Stimulated activated memory B cell treated with anti-CD40 and anti-IgM and Interleukin-4, amounts not matched to agents 10 μg/mL and 1 μg/mL and 100 μg/mL, for 72 hours (primary cell): ENCODE data around the gene COMMD10.
"Not testable (repeated sequence)": the region's sequence is repeated elsewhere in the genome, so short reads cannot be mapped to it uniquely, and the experiment has no call there.

ENCODE experiments used
- ATAC-seq: fragments of 150-1000 bp; cut with Tn5 transposase; 2 replicates; pipeline ENCODE4 v1.10.0; 2021
- H3K27ac Mint-ChIP-seq: one replicate; pipeline ENCODE4 v1.8.0; 2022; ENCODE audit warnings: mild to moderate bottlenecking, mixed read lengths
- H3K27me3 Mint-ChIP-seq: one replicate; pipeline ENCODE4 v1.8.0; 2022; ENCODE audit warnings: mixed read lengths
- H3K36me3 Mint-ChIP-seq: one replicate; pipeline ENCODE4 v1.8.0; 2022; ENCODE audit warnings: mixed read lengths
- H3K4me1 Mint-ChIP-seq: one replicate; pipeline ENCODE4 v1.8.0; 2022; ENCODE audit warnings: mixed read lengths
- H3K4me3 Mint-ChIP-seq: one replicate; pipeline ENCODE4 v1.8.0; 2022; ENCODE audit warnings: mild to moderate bottlenecking, moderate library complexity, mixed read lengths
- H3K9me3 Mint-ChIP-seq: one replicate; pipeline ENCODE4 v1.8.0; 2022; ENCODE audit warnings: mixed read lengths

Gene COMMD10

DNA sequence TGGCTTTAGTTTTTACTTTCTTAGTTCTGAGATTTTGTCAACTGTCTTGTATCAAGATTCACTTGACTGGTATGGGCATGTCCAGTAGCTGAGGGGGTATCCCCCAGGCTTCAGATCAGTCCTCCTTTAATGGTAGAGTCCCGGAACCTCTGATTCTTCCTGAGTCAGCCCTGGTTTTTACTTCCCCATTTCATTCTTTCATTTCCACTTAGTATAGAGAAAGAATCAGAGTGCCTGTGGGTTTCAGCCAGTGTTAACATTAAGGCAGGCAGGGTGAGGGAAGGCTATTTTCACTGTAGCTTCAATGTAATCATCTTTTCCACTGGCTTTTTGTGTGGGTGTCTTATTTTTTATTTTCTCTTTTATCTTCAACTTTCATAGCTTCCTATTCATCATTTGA lies 8.3 kb upstream of the COMMD10 start:
- ATAC-seq, result peak; percentile 98
- H3K36me3 Mint-ChIP-seq, result no peaks in the 10 kb centered on the region

DNA sequence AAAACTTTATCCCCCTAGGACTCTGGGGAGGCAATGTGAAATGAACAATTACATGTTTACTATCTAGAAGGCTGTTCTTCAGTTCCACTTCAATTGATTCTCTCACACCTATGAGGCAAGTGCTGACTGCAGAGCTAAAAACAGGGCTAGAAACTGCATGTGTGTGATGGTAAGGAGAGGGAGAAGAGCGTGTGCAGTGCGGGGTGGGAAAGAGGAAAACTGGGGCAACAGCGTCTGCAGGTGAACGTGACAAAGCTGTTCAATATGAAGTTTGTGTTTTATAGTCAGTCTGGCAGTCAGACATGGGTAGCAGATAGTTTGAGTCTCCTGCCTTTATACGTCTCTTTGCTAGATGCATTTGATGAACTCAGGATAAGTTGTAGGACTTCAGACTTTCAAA lies 6.6 kb upstream of the COMMD10 start:
- Mint-ChIP-seq H3K27me3 (no peaks in the 10 kb centered on the region), H3K9me3 (no peaks in the 10 kb centered on the region), H3K36me3 (peaks cover 8% of the 10 kb centered on the region), H3K27ac (no peak overlapping the region), H3K4me1 (peaks cover 50% of the 10 kb centered on the region), H3K4me3 (no peak overlapping the region)
- no peak for ATAC-seq

More for the DNA sequence above, 8.3 kb upstream of the COMMD10 start:
- Mint-ChIP-seq H3K27ac (peak overlapping the region; percentile 88), H3K4me1 (peaks cover 36% of the 10 kb centered on the region), H3K4me3 (peak overlapping the region; percentile 73), H3K9me3 (no peaks in the 10 kb centered on the region), H3K27me3 (no peaks in the 10 kb centered on the region)

DNA sequence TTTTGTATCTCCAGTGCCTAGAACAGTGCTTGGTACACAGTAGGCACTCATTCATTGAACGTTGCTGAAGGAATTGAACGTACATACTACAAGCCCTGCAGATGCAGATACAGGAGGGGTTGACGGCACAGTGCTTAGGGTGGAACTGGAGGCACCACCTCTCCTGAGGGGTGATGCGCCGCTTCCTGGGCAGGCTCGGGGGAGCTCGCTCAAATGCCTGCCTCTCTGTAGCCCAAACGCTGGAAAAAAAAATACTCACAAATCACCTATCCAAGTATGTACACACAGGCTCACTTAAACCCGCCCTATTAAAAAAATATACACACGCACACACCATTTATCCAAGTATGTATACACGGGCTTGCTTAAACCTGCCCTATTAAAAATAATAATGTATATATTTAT lies 536 bp upstream of the COMMD10 start:
- H3K4me3 Mint-ChIP-seq, result peak overlapping the region; percentile 89
- ATAC-seq, result peak; percentile 44
- H3K4me1 Mint-ChIP-seq, result peaks cover 65% of the 10 kb centered on the region
- no peaks in the 10 kb centered on the region for H3K9me3 Mint-ChIP-seq
- H3K27ac Mint-ChIP-seq, result peak overlapping the region; percentile 94
- no peaks in the 10 kb centered on the region for H3K27me3 Mint-ChIP-seq
- H3K36me3 Mint-ChIP-seq, result peaks cover 27% of the 10 kb centered on the region

DNA sequence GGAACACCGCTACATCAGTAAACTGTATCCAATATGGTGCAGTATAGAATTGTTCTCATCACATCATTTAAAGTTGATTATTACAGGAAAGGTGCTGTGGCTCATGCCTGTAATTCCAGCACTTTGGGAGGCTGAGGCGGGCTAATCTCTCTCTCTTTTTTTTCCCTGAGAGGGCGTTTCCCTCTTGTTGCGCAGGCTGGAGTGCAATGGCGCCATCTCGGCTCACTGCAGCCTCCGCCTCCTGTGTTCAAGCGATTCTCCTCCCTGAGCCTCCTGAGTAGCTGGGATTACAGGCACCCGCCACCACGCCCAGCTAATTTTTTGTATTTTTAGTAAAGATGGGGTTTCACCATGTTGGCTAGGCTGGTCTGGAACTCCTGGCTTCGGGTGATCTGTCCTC lies 1.5 kb downstream of the COMMD10 start:
- not testable (repeated sequence) for ATAC-seq, H3K9me3 Mint-ChIP-seq, H3K27me3 Mint-ChIP-seq, H3K4me3 Mint-ChIP-seq, H3K27ac Mint-ChIP-seq
- Mint-ChIP-seq H3K4me1 (peaks cover 68% of the 10 kb centered on the region), H3K36me3 (peaks cover 40% of the 10 kb centered on the region)

DNA sequence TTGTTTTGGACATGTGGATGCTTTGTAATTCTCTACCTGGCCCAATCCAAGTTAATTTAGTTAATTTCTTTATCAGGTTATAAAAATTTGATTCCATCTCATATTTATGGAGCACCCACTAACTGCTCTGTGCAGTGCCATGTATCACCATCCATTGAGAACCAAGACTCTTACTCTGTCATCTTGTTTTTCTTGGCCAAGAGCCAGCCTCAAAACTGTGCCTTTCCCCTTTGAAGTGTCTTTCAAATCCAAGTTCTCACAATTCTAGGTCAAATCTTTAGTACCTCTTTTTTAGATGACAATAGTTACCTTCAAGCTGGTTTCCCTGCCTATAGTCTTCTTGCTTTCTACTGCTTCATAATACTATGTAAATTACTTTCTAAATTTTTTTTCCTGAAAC lies 3.2 kb downstream of the COMMD10 start:
- H3K4me3 Mint-ChIP-seq, result no peak overlapping the region
- no peak overlapping the region for H3K27ac Mint-ChIP-seq
- ATAC-seq, result no peak
- peaks cover 53% of the 10 kb centered on the region for H3K4me1 Mint-ChIP-seq
- peaks cover 38% of the 10 kb centered on the region for H3K36me3 Mint-ChIP-seq
- no peaks in the 10 kb centered on the region for H3K9me3 Mint-ChIP-seq
- no peaks in the 10 kb centered on the region for H3K27me3 Mint-ChIP-seq

DNA sequence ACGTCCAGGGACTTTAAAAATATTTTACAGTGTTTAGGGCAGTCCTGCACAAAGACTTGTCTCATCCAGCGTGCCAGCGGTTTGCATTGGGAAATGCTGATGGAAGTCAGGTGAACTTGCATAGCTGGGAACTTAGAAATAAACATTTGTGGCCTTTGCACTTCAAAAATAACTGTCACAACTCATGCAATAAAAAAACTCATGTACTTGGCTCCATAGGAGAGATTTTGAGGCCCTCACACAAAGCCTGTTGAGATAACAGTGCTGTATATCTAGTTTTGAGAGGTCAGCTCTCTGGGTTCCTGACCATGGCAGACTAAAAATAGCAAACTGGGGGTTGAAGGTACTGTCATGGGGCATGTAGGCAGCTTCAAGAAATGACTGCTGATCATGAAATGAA lies 5.5 kb downstream of the COMMD10 start:
- Mint-ChIP-seq H3K36me3 (peaks cover 51% of the 10 kb centered on the region), H3K27me3 (no peaks in the 10 kb centered on the region), H3K9me3 (no peaks in the 10 kb centered on the region), H3K4me1 (peaks cover 40% of the 10 kb centered on the region), H3K27ac (no peak overlapping the region), H3K4me3 (no peak overlapping the region)
- ATAC-seq, result no peak

DNA sequence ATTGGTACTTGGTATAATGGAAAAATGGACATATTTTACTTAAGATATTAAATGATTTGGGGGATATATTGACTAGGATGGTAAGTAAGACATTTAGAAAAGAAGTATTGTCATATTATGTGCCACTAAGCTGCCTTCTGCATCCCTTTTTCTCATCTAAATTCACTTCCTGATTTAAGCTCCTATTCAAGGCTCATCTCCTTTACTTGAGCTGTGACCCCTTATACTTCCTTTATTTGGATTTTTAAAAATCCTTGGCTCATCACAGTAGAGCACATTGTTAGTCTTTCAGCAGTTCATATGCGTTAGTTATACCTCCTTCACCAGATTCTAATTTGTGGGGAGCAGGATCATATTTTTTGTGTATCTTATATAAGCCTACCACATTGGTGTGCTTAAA lies 6.6 kb downstream of the COMMD10 start:
- H3K9me3 Mint-ChIP-seq, result no peaks in the 10 kb centered on the region
- H3K4me1 Mint-ChIP-seq, result peaks cover 38% of the 10 kb centered on the region
- peaks cover 59% of the 10 kb centered on the region for H3K36me3 Mint-ChIP-seq
- no peak overlapping the region for H3K4me3 Mint-ChIP-seq
- no peaks in the 10 kb centered on the region for H3K27me3 Mint-ChIP-seq
- ATAC-seq, result no peak
- H3K27ac Mint-ChIP-seq, result no peak overlapping the region

DNA sequence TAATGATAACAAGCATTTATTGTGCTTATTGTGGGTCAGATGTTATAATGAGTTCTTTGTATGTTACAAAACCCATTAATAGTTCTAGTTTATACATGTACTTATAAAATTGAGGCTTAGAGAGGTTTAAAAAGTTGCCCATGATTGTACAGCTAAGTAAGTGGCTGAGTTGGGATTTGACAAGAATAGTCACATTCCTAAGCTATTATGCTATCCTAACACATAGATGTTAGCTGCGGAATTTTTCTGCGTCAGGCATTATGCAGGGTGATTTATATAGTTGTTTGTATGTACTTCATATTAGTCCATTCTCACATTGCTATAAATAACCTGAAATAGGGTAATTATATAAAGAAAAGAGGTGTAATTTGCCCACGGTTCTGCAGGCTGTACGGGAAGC lies 12.5 kb downstream of the COMMD10 start:
- H3K27ac Mint-ChIP-seq, result no peak overlapping the region
- ATAC-seq, result no peak
- peaks cover 77% of the 10 kb centered on the region for H3K36me3 Mint-ChIP-seq
- H3K4me1 Mint-ChIP-seq, result peaks cover 12% of the 10 kb centered on the region
- H3K27me3 Mint-ChIP-seq, result no peaks in the 10 kb centered on the region
- no peak overlapping the region for H3K4me3 Mint-ChIP-seq
- no peaks in the 10 kb centered on the region for H3K9me3 Mint-ChIP-seq

DNA sequence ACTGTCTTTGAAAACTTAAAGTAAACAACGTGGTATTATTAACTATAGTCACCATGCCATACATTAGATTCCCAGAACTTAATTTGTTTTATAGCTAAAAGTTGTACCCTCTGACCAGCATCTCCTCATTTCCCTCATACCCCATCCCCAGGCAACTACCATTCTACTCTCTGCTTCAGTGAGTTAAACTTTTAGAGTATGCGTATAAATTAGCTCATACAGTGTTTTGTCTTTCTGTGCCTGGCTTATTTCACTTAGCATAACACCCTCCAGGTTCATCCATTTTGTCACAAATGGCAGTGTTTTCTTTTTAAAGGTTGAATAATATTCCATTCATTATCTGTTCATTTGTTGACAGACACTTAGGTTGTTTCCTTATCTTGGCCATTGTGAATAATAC lies 14.2 kb downstream of the COMMD10 start:
- Mint-ChIP-seq H3K27ac (no peak overlapping the region), H3K4me3 (no peak overlapping the region)

DNA sequence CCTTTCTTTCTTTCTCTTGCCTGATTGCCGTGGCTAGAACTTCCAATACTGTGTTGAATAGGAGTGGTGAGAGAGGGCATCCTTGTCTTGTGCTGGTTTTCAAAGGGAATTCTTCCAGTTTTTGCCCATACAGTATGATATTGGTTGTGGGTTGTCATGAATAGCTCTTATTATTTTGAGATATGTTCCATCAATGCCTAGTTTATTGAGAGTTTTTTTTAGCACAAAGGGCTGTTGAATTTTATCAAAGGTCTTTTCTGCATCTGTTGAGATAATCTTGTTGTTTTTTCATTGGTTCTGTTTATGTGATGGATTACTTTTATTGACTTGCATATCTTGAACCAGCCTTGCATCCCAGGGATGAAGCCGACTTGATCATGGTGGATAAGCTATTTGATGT lies 20.1 kb downstream of the COMMD10 start:
- not testable (repeated sequence) for H3K27me3 Mint-ChIP-seq, H3K9me3 Mint-ChIP-seq, ATAC-seq, H3K4me3 Mint-ChIP-seq
- peaks cover 85% of the 10 kb centered on the region for H3K36me3 Mint-ChIP-seq
- H3K27ac Mint-ChIP-seq, result peak overlapping the region; percentile 38
- H3K4me1 Mint-ChIP-seq, result peaks cover 31% of the 10 kb centered on the region

More for the DNA sequence above, 14.2 kb downstream of the COMMD10 start:
- ATAC-seq, result no peak
- Mint-ChIP-seq H3K27me3 (no peaks in the 10 kb centered on the region), H3K36me3 (peaks cover 77% of the 10 kb centered on the region), H3K9me3 (no peaks in the 10 kb centered on the region), H3K4me1 (peaks cover 16% of the 10 kb centered on the region)

DNA sequence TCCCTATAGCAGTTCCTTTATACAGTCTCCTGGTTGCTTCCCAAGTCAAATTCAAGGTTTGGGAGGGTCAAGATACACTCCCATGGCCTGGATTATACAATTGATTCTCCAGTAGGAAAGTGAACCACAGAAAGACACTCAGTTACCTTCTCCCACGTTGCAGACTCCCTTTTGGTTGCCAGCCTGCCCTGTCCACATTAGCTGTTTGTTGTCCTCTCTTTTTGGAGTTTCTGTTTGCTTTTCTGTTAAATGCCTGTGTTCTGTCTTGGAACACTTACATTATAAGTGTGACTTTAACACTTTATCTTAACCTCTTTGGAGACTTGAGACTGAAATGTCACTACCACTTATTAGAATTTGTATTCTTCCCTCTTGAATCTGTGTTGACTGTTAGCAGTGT lies 30.3 kb downstream of the COMMD10 start:
- Mint-ChIP-seq H3K27me3 (no peaks in the 10 kb centered on the region), H3K9me3 (peaks cover 25% of the 10 kb centered on the region), H3K4me1 (peaks cover 8% of the 10 kb centered on the region), H3K27ac (no peak overlapping the region), H3K4me3 (no peak overlapping the region), H3K36me3 (peaks cover 72% of the 10 kb centered on the region)
- no peak for ATAC-seq

DNA sequence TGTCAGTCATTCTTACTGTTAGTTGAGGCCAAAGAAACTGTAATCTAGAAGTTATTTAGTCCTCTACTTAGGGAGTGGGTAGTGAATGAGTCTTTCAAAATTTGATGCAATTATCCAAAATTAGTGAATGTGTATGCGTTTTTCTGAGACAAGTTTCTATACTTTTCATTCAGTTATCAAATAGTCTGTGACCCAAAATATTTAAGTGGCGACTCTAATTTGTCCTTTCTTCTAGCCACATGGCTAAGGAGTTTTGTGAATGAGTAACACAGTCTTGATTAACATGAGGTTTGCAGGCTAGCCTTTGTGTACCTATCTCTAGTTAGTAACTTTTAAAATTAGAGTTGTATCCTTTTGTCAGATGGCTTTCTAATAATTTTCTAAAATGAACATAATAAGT lies 45.6 kb downstream of the COMMD10 start:
- no peak for ATAC-seq
- Mint-ChIP-seq H3K36me3 (peaks cover 16% of the 10 kb centered on the region), H3K27ac (no peak overlapping the region), H3K9me3 (no peaks in the 10 kb centered on the region), H3K27me3 (no peaks in the 10 kb centered on the region), H3K4me3 (no peak overlapping the region), H3K4me1 (peaks cover 8% of the 10 kb centered on the region)

DNA sequence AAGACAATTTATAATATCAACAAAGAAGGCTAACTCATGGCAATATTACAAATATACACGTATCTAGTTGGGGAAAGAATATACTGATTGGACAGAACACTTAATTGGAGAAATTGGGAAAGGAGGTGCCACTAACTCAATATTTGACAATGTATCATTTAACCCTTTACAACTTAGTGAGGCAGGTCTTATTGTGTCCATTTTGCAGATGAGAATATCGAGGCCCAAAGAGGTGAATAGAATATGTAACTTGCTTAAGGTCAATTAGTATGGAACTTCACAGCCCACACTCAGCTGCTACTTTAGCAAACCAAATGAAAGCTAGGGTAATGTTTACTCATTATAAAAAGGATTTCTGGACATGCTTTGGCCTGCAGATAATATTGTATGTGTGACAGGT lies 46.2 kb downstream of the COMMD10 start:
- Mint-ChIP-seq H3K9me3 (no peaks in the 10 kb centered on the region), H3K27me3 (no peaks in the 10 kb centered on the region), H3K4me3 (no peak overlapping the region), H3K36me3 (peaks cover 11% of the 10 kb centered on the region), H3K4me1 (peaks cover 12% of the 10 kb centered on the region), H3K27ac (no peak overlapping the region)
- ATAC-seq, result no peak

DNA sequence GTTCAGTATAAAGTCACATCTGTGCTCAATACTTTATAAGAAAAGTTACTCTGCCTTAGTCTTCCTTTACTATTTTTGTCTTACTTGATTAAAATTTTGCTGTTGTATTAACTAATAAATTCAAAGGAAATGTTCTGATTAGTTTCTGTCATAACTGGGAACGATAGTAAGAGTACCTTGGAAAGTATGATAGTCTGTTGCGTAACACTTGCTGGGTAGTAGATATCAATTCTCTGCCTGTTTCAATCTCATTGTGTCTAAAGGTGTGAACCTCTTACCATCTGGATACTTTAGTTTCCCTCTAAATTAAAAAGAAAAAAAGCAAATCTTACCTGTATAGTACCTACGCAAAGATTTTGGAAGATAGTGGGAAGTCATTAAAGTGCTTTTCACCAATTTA lies 48.5 kb downstream of the COMMD10 start:
- Mint-ChIP-seq H3K27ac (no peak overlapping the region), H3K9me3 (no peaks in the 10 kb centered on the region), H3K36me3 (no peaks in the 10 kb centered on the region), H3K27me3 (no peaks in the 10 kb centered on the region), H3K4me3 (no peak overlapping the region), H3K4me1 (peaks cover 18% of the 10 kb centered on the region)
- no peak for ATAC-seq

DNA sequence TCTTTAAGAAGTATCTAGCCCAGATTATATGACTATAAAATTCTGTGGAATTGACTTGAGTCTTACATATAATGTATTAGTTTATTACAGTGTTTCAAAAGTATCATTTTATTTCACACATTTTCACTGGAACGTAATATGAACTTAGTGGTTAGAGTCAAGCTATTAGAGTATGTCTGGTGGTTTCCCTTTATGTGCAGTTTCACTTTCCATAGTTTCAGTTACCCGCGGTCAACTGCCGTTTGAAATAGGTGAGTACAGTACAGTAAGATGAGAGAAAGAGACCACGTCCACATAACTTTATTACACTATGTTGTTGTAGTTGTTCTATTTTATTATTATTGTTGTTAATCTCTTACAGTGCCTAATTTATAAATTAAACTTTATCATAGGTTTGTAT lies 50.5 kb downstream of the COMMD10 start:
- Mint-ChIP-seq H3K4me1 (peaks cover 18% of the 10 kb centered on the region), H3K4me3 (no peak overlapping the region), H3K9me3 (no peaks in the 10 kb centered on the region), H3K27me3 (no peaks in the 10 kb centered on the region), H3K36me3 (peaks cover 7% of the 10 kb centered on the region), H3K27ac (no peak overlapping the region)
- ATAC-seq, result peak; percentile 83

DNA sequence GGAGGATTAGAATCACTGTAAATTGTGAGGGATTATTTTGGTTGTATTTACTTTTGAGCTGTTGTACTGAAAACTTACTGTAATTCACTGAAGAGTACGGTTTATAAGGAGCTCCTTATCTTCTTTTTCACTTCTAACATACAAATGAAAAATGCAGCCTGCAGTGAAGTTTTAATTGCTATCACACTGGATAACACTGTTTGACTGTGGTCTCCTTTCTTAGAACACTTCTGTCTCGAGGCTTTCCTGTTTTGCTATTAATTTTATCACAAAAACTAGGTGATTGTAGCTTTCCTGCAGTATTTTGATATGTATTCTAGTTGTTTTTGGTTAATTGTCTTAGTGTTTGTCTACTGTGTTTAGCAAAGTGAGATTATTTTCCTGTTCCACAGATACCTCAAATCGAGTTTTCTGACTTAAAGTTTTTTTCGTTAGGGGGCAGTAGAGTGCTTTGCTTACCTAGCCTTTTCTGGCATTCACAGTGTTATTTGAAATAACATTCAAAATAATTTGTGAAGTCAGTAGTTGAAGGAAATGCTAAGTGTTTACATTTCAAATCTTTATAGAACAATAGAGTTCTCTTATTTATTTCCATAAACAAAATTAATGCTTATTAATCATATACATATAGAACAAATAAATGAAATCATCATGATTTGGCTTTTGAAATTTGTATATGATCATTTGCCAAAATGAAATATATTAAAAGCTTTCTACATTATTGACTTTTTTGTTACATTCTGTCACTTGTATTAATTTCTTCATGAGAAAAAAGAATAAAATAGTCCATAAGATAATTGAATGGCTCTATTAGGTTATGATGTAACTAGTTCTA lies 52.9 kb downstream of the COMMD10 start:
- ATAC-seq, result no peak
- Mint-ChIP-seq H3K9me3 (no peaks in the 10 kb centered on the region), H3K36me3 (peaks cover 13% of the 10 kb centered on the region), H3K4me1 (peaks cover 18% of the 10 kb centered on the region), H3K4me3 (no peak overlapping the region), H3K27ac (no peak overlapping the region), H3K27me3 (no peaks in the 10 kb centered on the region)
